Osteoblast (primary cell): ENCODE results near the gene CTDSPL2. TPM values are rescaled to one million over a fixed set of nuclear protein-coding genes. Genes with fewer than 3 reads are reported as not detected.
A peak's percentile ranks its signal among the peaks of the same experiment; 100 is the strongest.

Experiments used
- DNase-seq: peaks from one replicate; pipeline ENCODE4 v3.0.0; 2011; ENCODE audit warnings: low spot score, mixed read lengths; ENCODE audit not compliant: insufficient read length; ENCODE audit errors: missing footprints
- H2AFZ ChIP-seq: 2 replicates; pipeline ENCODE4 v1.6.0; 2011; ENCODE audit warnings: mild to moderate bottlenecking, low read length
- H3K27ac ChIP-seq: 2 replicates; pipeline ENCODE4 v1.5.1; 2011; ENCODE audit warnings: mild to moderate bottlenecking, low read depth, low read length, moderate library complexity
- H3K27me3 ChIP-seq: 2 replicates; pipeline ENCODE4 v1.6.0; 2012; ENCODE audit warnings: mild to moderate bottlenecking, control low read depth, inconsistent platforms, low read length, moderate library complexity; ENCODE audit not compliant: insufficient read depth
- H3K36me3 ChIP-seq: 2 replicates; pipeline ENCODE4 v1.5.1; 2011; ENCODE audit warnings: mild to moderate bottlenecking, low read length, control low read depth, moderate library complexity; ENCODE audit not compliant: insufficient read depth
- H3K4me1 ChIP-seq: 2 replicates; pipeline ENCODE4 v1.5.1; 2011; ENCODE audit warnings: mild to moderate bottlenecking, low read length, control low read depth, moderate library complexity; ENCODE audit not compliant: insufficient read depth
- H3K4me2 ChIP-seq: 2 replicates; pipeline ENCODE4 v1.6.0; 2011; ENCODE audit warnings: mild to moderate bottlenecking, low read length; ENCODE audit not compliant: insufficient read depth
- H3K4me3 ChIP-seq: fragments of 200-600 bp; sonication (generic); 3 replicates; pipeline ENCODE4 v1.5.1; 2012; ENCODE audit warnings: mild to moderate bottlenecking, low read length, inconsistent platforms; ENCODE audit not compliant: insufficient read depth
- H3K79me2 ChIP-seq: 2 replicates; pipeline ENCODE4 v1.6.0; 2012; ENCODE audit warnings: mild to moderate bottlenecking, low read length, control low read depth, inconsistent platforms; ENCODE audit not compliant: insufficient read depth
- H3K9me3 ChIP-seq: 2 replicates; pipeline ENCODE4 v1.5.1; 2011; ENCODE audit warnings: low read depth, low read length, control low read depth
- H4K20me1 ChIP-seq: 2 replicates; pipeline ENCODE4 v1.6.0; 2012; ENCODE audit warnings: mild to moderate bottlenecking, low read length, control low read depth; ENCODE audit not compliant: insufficient read depth
- CTCF ChIP-seq: IDR thresholded peaks from 2 replicates; pipeline ENCODE4 v1.5.1; 2011; ENCODE audit warnings: mild to moderate bottlenecking, low read depth, low read length, moderate library complexity; ENCODE audit errors: extremely low read depth
- total RNA-seq: library from RNA; depleted of rRNA; stranded (reverse); fragments of >200 nt; gene quantifications from 2 replicates; pipeline ENCODE4 v1.2.3, GENCODE V29; 2012

Gene CTDSPL2
- total RNA-seq, 1 donor = 75.3 TPM

GRCh38 chr15:44485880-44486279 is 58.5 kb downstream of the CTDSPL2 start:
- no peak for TF ChIP-seq CTCF
- H2AFZ ChIP-seq = no peak overlapping the region
- H3K27ac ChIP-seq = no peak overlapping the region
- no peaks in the 10 kb centered on the region for H3K27me3 ChIP-seq
- H3K4me3 ChIP-seq = no peak overlapping the region
- peaks cover 27% of the 10 kb centered on the region for H3K79me2 ChIP-seq
- H3K4me1 ChIP-seq = peaks cover 15% of the 10 kb centered on the region
- H4K20me1 ChIP-seq = peaks cover 12% of the 10 kb centered on the region
- no peaks in the 10 kb centered on the region for H3K9me3 ChIP-seq
- DNase-seq = no peak
- H3K4me2 ChIP-seq = no peak overlapping the region
- peaks cover 18% of the 10 kb centered on the region for H3K36me3 ChIP-seq

GRCh38 chr15:44489464-44489863 is 62.0 kb downstream of the CTDSPL2 start:
- DNase-seq = peak; percentile 75
- H3K4me2 ChIP-seq = peak overlapping the region; percentile 14
- H3K79me2 ChIP-seq = peaks cover 14% of the 10 kb centered on the region
- no peak overlapping the region for H3K4me3 ChIP-seq
- H3K36me3 ChIP-seq = peaks cover 21% of the 10 kb centered on the region
- H4K20me1 ChIP-seq = peaks cover 12% of the 10 kb centered on the region
- H2AFZ ChIP-seq = no peak overlapping the region
- peak overlapping the region; percentile 52 for H3K27ac ChIP-seq
- peaks cover 15% of the 10 kb centered on the region for H3K4me1 ChIP-seq
- H3K9me3 ChIP-seq = no peaks in the 10 kb centered on the region
- no peak for TF ChIP-seq CTCF
- no peaks in the 10 kb centered on the region for H3K27me3 ChIP-seq

- H2AFZ ChIP-seq = no peak overlapping the region
- peaks cover 16% of the 10 kb centered on the region for H3K79me2 ChIP-seq
- no peak overlapping the region for H3K4me3 ChIP-seq
- no peak overlapping the region for H3K27ac ChIP-seq
- no peak overlapping the region for H3K4me2 ChIP-seq
- H3K4me1 ChIP-seq = peaks cover 15% of the 10 kb centered on the region
- peak; percentile 3 for DNase-seq
- no peaks in the 10 kb centered on the region for H3K9me3 ChIP-seq
- peaks cover 18% of the 10 kb centered on the region for H3K36me3 ChIP-seq
- peaks cover 12% of the 10 kb centered on the region for H4K20me1 ChIP-seq
- TF ChIP-seq CTCF = no peak
- H3K27me3 ChIP-seq = no peaks in the 10 kb centered on the region
Observed at GRCh38 chr15:44490622-44491021, 63.2 kb downstream of the CTDSPL2 start.

GRCh38 chr15:44492040-44492439 is 64.6 kb downstream of the CTDSPL2 start:
- H2AFZ ChIP-seq = no peak overlapping the region
- DNase-seq = no peak
- no peak overlapping the region for H3K4me3 ChIP-seq
- H3K27me3 ChIP-seq = no peaks in the 10 kb centered on the region
- no peak overlapping the region for H3K27ac ChIP-seq
- no peak for TF ChIP-seq CTCF
- no peaks in the 10 kb centered on the region for H3K9me3 ChIP-seq
- no peak overlapping the region for H3K4me2 ChIP-seq
- H3K79me2 ChIP-seq = peaks cover 22% of the 10 kb centered on the region
- H3K4me1 ChIP-seq = peaks cover 15% of the 10 kb centered on the region
- peaks cover 13% of the 10 kb centered on the region for H3K36me3 ChIP-seq
- H4K20me1 ChIP-seq = peaks cover 12% of the 10 kb centered on the region
